Activated CD4-positive, alpha-beta T cell treated with anti-CD3 and anti-CD28 coated beads, Interleukin-2, amount 10 ng/mL, durations not matched to agents 7 days and 5 days (primary cell): ENCODE measurements around the gene GLTP. TPM values are rescaled to one million over a fixed set of nuclear protein-coding genes. Genes with fewer than 3 reads are reported as not detected.

Source experiments
- CTCF ChIA-PET: fragments of 350-600 bp; sonication (Branson Sonifier 250); formaldehyde crosslinking; loops from one replicate; lab custom pipeline; 2021; ENCODE audit warnings: antibody characterized with exemption; lab: Charles Lee
- POLR2A ChIA-PET: fragments of 350-600 bp; sonication (Branson Sonifier 250); formaldehyde crosslinking; loops from one replicate; lab custom pipeline; 2021; ENCODE audit warnings: antibody characterized with exemption; lab: Charles Lee
- DNase-seq: peaks from one replicate; pipeline ENCODE4 v3.0.0-alpha.2; 2020
- H3K27ac Mint-ChIP-seq: one replicate; pipeline ENCODE4 v1.8.0; 2021; ENCODE audit warnings: mild to moderate bottlenecking, moderate library complexity, mixed read lengths
- H3K27me3 Mint-ChIP-seq: one replicate; pipeline ENCODE4 v1.8.0; 2021; ENCODE audit warnings: mixed read lengths
- H3K36me3 Mint-ChIP-seq: one replicate; pipeline ENCODE4 v1.8.0; 2021; ENCODE audit warnings: low read depth, mixed read lengths
- H3K4me1 Mint-ChIP-seq: one replicate; pipeline ENCODE4 v1.8.0; 2021; ENCODE audit warnings: mixed read lengths
- H3K4me3 Mint-ChIP-seq: one replicate; pipeline ENCODE4 v1.8.0; 2021; ENCODE audit warnings: mild to moderate bottlenecking, moderate library complexity, mixed read lengths
- H3K9me3 Mint-ChIP-seq: one replicate; pipeline ENCODE4 v1.8.0; 2021; ENCODE audit warnings: mixed read lengths
- microRNA-seq: library from miRNA; unstranded; fragments of <30 nt; microRNA quantifications from one replicate; pipeline ENCODE4 v1.2.0, GENCODE V29; 2021; ENCODE audit warnings: borderline microRNAs expressed, borderline replicate concordance
- total RNA-seq, 2 experiments: library from RNA; stranded (reverse); gene quantifications; one replicate each; pipeline ENCODE4 v1.2.3, GENCODE V29; 2021

GLTP gene
- total RNA-seq, 2 experiments from 2014 or later, result 17.6 to 20.7 TPM

- ChIA-PET POLR2A (no interaction called here), CTCF (no interaction called here)
- no peak overlapping the region for H3K4me3 Mint-ChIP-seq
- no peaks in the 10 kb centered on the region for H3K27me3 Mint-ChIP-seq
- no peak overlapping the region for H3K27ac Mint-ChIP-seq
- H3K4me1 Mint-ChIP-seq, result no peaks in the 10 kb centered on the region
- H3K36me3 Mint-ChIP-seq, result no peaks in the 10 kb centered on the region
- no peak for DNase-seq
- H3K9me3 Mint-ChIP-seq, result no peaks in the 10 kb centered on the region
Observed at GRCh38 chr12:109808876-109809646, 71.3 kb downstream of the GLTP start.

- Mint-ChIP-seq H3K9me3 (no peaks in the 10 kb centered on the region), H3K27me3 (no peaks in the 10 kb centered on the region), H3K4me1 (no peaks in the 10 kb centered on the region), H3K4me3 (no peak overlapping the region), H3K36me3 (no peaks in the 10 kb centered on the region), H3K27ac (no peak overlapping the region)
- no peak for DNase-seq
- CTCF ChIA-PET, result interaction anchor here (0.5 to 0.9 kb wide), 3 partner anchors 37 to 103 kb away, joined by 3 to 4 read pairs (median 4); no protein-coding TSS in a partner anchor
- POLR2A ChIA-PET, result no interaction called here
Observed at GRCh38 chr12:109807954-109808643, 72.2 kb downstream of the GLTP start.

- POLR2A ChIA-PET, result no interaction called here
- CTCF ChIA-PET, result interaction anchor here (0.6 to 2.1 kb wide), 13 partner anchors 10 to 284 kb away, joined by 3 to 10 read pairs (median 3); no protein-coding TSS in a partner anchor
- H3K9me3 Mint-ChIP-seq, result no peaks in the 10 kb centered on the region
- H3K27me3 Mint-ChIP-seq, result no peaks in the 10 kb centered on the region
- H3K4me1 Mint-ChIP-seq, result no peaks in the 10 kb centered on the region
- H3K4me3 Mint-ChIP-seq, result no peak overlapping the region
- H3K27ac Mint-ChIP-seq, result no peak overlapping the region
- H3K36me3 Mint-ChIP-seq, result no peaks in the 10 kb centered on the region
- peak; percentile 69 for DNase-seq
Observed at GRCh38 chr12:109804820-109805761, 75.2 kb downstream of the GLTP start.

DNA sequence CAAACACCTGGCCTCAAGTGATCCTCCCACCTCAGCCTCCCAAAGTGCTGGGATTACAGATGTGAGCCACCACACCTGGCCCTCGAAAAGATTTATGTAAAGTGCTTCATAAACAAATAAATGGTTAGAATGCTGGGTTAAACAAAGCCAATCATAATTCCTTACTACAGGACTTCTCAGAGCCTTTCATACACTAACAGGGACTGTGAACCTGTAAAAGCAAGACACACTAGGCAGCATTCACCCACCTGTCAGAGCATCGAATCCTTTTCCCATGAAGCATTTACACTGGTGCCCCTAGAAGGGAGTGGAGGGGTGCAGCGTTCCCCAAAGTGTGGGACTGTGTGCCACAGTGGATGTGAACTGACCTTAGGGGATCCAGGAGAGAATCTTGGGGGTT is 76.7 kb downstream of the GLTP start:
- H3K4me3 Mint-ChIP-seq, result no peak overlapping the region
- DNase-seq, result no peak
- ChIA-PET POLR2A (no interaction called here), CTCF (interaction anchor here (0.9 to 1.7 kb wide), 4 partner anchors 9 to 82 kb away, joined by 3 read pairs; no protein-coding TSS in a partner anchor)
- H3K4me1 Mint-ChIP-seq, result no peaks in the 10 kb centered on the region
- H3K9me3 Mint-ChIP-seq, result no peaks in the 10 kb centered on the region
- no peak overlapping the region for H3K27ac Mint-ChIP-seq
- no peaks in the 10 kb centered on the region for H3K27me3 Mint-ChIP-seq
- no peaks in the 10 kb centered on the region for H3K36me3 Mint-ChIP-seq

- no peaks in the 10 kb centered on the region for H3K4me1 Mint-ChIP-seq
- no peak overlapping the region for H3K27ac Mint-ChIP-seq
- POLR2A ChIA-PET, result no interaction called here
- H3K27me3 Mint-ChIP-seq, result no peaks in the 10 kb centered on the region
- no peaks in the 10 kb centered on the region for H3K36me3 Mint-ChIP-seq
- H3K9me3 Mint-ChIP-seq, result no peaks in the 10 kb centered on the region
- no peak overlapping the region for H3K4me3 Mint-ChIP-seq
- CTCF ChIA-PET, result interaction anchor here (0.7 to 1.0 kb wide), 2 partner anchors 8 to 33 kb away, joined by 3 read pairs; no protein-coding TSS in a partner anchor
- no peak for DNase-seq
Observed at GRCh38 chr12:109802828-109803227, 77.5 kb downstream of the GLTP start.

Small RNA genes lying within 50 kb of the gene (microRNA-seq; reads per million reads assigned to microRNA genes)
- gene MIR4497, result not detected

Other genes starting within 250 kb of the GLTP start
- under 1 TPM; 0.52 to 0.73 TPM for gene FAM222A, start 166.7 kb downstream of the GLTP start, total RNA-seq
- under 1 TPM in 1 of 2 experiments, not detected in 1; 0.17 TPM for gene TRPV4, start 47.1 kb downstream of the GLTP start, total RNA-seq
- gene TCHP, start 19.7 kb upstream of the GLTP start, total RNA-seq, result 10 to 100 TPM; 27.9 to 36.0 TPM
- 100 to 1,000 TPM; 101 to 107 TPM for gene GIT2, start 115.8 kb upstream of the GLTP start, total RNA-seq
- 10 to 100 TPM; 82.5 to 88.2 TPM for gene ANKRD13A, start 118.9 kb upstream of the GLTP start, total RNA-seq
- gene C12orf76, start 168.0 kb upstream of the GLTP start, total RNA-seq, result 10 to 100 TPM; 19.9 to 25.8 TPM
- 1 to 10 TPM; 2.5 to 2.9 TPM for gene IFT81, start 243.8 kb upstream of the GLTP start, total RNA-seq